GM23248 (cell line): ENCODE measurements around the gene SYNPO2.

Source experiments
- EZH2 ChIP-seq: fragments of 200-600 bp; sonication (generic); IDR thresholded peaks from 2 replicates; pipeline ENCODE4 v1.6.1; 2018; ENCODE audit warnings: antibody characterized with exemption, mild to moderate bottlenecking; ENCODE audit not compliant: insufficient read depth, poor library complexity, severe bottlenecking
- EZH2phosphoT487 ChIP-seq: fragments of 200-600 bp; sonication (generic); IDR thresholded peaks from 2 replicates; pipeline ENCODE4 v1.6.1; 2018; ENCODE audit warnings: antibody characterized with exemption, moderate library complexity, mild to moderate bottlenecking, low read depth; ENCODE audit not compliant: insufficient read depth

GRCh38 chr4:118993333-118993732 is 104.7 kb downstream of the SYNPO2 start:
- TF ChIP-seq EZH2 (no peak), EZH2phosphoT487 (no peak)
